OCI-LY3 (cell line): ENCODE data around the gene ABHD15.

Source experiments
- CTCF ChIP-seq: fragments of 200-600, 300-600 bp; sonication (generic); IDR thresholded peaks from 2 replicates; pipeline ENCODE4 v1.5.1; 2014; ENCODE audit warnings: antibody characterized with exemption, low read length, low read depth
- EZH2phosphoT487 ChIP-seq: fragments of 200-600 bp; shearing (Covaris generic); IDR thresholded peaks from 2 replicates; pipeline ENCODE4 v1.6.1; 2018; ENCODE audit warnings: antibody characterized with exemption, mixed run types, low read depth

DNA sequence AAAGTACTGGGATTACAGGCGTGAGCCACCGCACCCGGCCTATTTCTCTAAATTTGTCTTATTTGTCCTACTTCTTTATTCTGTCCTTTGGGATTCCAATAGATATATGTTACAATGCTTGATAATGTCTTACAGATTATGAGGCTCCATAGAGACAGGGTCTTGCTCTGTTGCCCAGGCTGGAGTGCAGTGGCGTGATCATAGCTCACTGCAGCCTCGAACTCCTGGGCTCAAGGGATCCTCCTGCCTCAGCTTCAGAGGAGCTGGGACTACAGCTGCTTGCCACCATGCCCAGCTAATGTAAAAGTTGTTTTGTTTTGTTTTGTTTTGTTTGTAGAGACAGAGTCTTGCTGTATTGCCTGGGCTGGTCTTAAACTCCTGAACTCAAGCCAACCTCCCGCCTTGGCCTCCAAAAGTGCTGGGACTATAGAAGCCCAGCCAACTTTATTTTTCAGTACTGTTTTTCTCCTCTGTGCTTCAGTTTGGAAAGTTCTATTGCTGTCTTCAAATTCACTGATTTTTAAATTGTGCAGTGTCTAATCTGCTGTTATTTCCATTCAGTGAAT lies 36.4 kb upstream of the ABHD15 start:
- TF ChIP-seq CTCF (no peak), EZH2phosphoT487 (no peak)
